CD4-positive, alpha-beta T cell treated with Interleukin-15 for 1 hour (primary cell): ENCODE results near the gene DAPK1.

Experiments
- DNase-seq: peaks from one replicate; pipeline ENCODE4 v3.0.0-alpha.2; 2020

The DAPK1 gene

GRCh38 chr9:87572719-87573118, 75.1 kb downstream of the DAPK1 start:
- DNase-seq: no peak

GRCh38 chr9:87573841-87574342, 76.2 kb downstream of the DAPK1 start:
- no peak for DNase-seq

- DNase-seq: no peak
These were observed 80.1 kb downstream of the DAPK1 start for GRCh38 chr9:87577746-87578145.

- DNase-seq: no peak
These were observed 81.0 kb downstream of the DAPK1 start for GRCh38 chr9:87578625-87579024.

GRCh38 chr9:87579781-87580541, 82.3 kb downstream of the DAPK1 start:
- DNase-seq: no peak

- DNase-seq: no peak
These were observed 83.3 kb downstream of the DAPK1 start for GRCh38 chr9:87580941-87581438.

GRCh38 chr9:87581513-87581912, 83.8 kb downstream of the DAPK1 start:
- DNase-seq: no peak

GRCh38 chr9:87581949-87582637, 84.4 kb downstream of the DAPK1 start:
- no peak for DNase-seq

GRCh38 chr9:87584326-87584725, 86.7 kb downstream of the DAPK1 start:
- no peak for DNase-seq

- no peak for DNase-seq
These were observed 87.6 kb downstream of the DAPK1 start for GRCh38 chr9:87585123-87585855.

- no peak for DNase-seq
These were observed 89.2 kb downstream of the DAPK1 start for GRCh38 chr9:87586731-87587355.

GRCh38 chr9:87587356-87587745, 89.7 kb downstream of the DAPK1 start:
- DNase-seq: no peak

- no peak for DNase-seq
These were observed 90.2 kb downstream of the DAPK1 start for GRCh38 chr9:87587864-87588263.

GRCh38 chr9:87588339-87588738, 90.7 kb downstream of the DAPK1 start:
- DNase-seq: no peak

- no peak for DNase-seq
These were observed 93.3 kb downstream of the DAPK1 start for GRCh38 chr9:87590996-87591395.

- DNase-seq: no peak
These were observed 95.1 kb downstream of the DAPK1 start for GRCh38 chr9:87592554-87593358.

GRCh38 chr9:87593359-87593980, 95.8 kb downstream of the DAPK1 start:
- no peak for DNase-seq

- DNase-seq: no peak
These were observed 96.5 kb downstream of the DAPK1 start for GRCh38 chr9:87594194-87594593.

- DNase-seq: no peak
These were observed 97.0 kb downstream of the DAPK1 start for GRCh38 chr9:87594662-87595061.

- no peak for DNase-seq
These were observed 97.9 kb downstream of the DAPK1 start for GRCh38 chr9:87595610-87596009.

GRCh38 chr9:87596862-87597261, 99.2 kb downstream of the DAPK1 start:
- no peak for DNase-seq
